Panc1 (cell line): ENCODE data around the gene SMIM24. TPM values are rescaled to one million over a fixed set of nuclear protein-coding genes. Genes with fewer than 3 reads are reported as not detected.
A peak's percentile ranks its signal among the peaks of the same experiment; 100 is the strongest.

Experiments
- ATAC-seq: fragments of 200-7000 bp; cut with Tn5 transposase; 2 replicates; pipeline ENCODE4 v1.9.1; 2020; ENCODE audit warnings: mild to moderate bottlenecking, moderate library complexity
- BruUV-seq: library from RNA; stranded (reverse); fragments of 400-500 nt; replicated peaks from 2 replicates; lab custom pipeline; 2021; lab: Mats Ljungman, UMichigan
- CTCF ChIA-PET: fragments of 300-600 bp; sonication (Branson Sonifier 250); formaldehyde crosslinking; loops from one replicate; lab custom pipeline; 2022; ENCODE audit warnings: antibody characterized with exemption; lab: Charles Lee
- POLR2A ChIA-PET: fragments of 300-600 bp; sonication (Branson Sonifier 250); formaldehyde crosslinking; loops from one replicate; lab custom pipeline; 2022; ENCODE audit warnings: antibody characterized with exemption; lab: Charles Lee
- DNase-seq: peaks from one replicate; pipeline ENCODE4 v3.0.0-alpha.2; 2010; ENCODE audit warnings: low read depth, low spot score
- H3K27ac ChIP-seq: 2 replicates; pipeline ENCODE4 v1.5.1; 2011; ENCODE audit warnings: mild to moderate bottlenecking, low read length, inconsistent platforms
- H3K27me3 ChIP-seq: fragments of 200-500 bp; sonication (Bioruptor generic); 2 replicates; pipeline ENCODE4 v1.6.0; 2014; ENCODE audit warnings: low read length, inconsistent platforms; ENCODE audit not compliant: control insufficient read depth, insufficient read depth
- H3K36me3 ChIP-seq: fragments of 200-500 bp; sonication (Bioruptor generic); 2 replicates; pipeline ENCODE4 v1.5.1; 2014; ENCODE audit warnings: inconsistent platforms, mild to moderate bottlenecking, low read length, moderate library complexity; ENCODE audit not compliant: control insufficient read depth, insufficient read depth
- H3K4me1 ChIP-seq: 2 replicates; pipeline ENCODE4 v1.5.1; 2011; ENCODE audit warnings: inconsistent platforms, mild to moderate bottlenecking, low read length, moderate library complexity; ENCODE audit not compliant: control insufficient read depth, insufficient read depth
- H3K4me3 ChIP-seq, 2 experiments: 2 replicates each; pipeline ENCODE4 v1.5.1; 2011 to 2012; ENCODE audit warnings: low read depth in 2 of 2, low read length in 2 of 2, mild to moderate bottlenecking in 2 of 2, inconsistent platforms in 1 of 2, moderate library complexity in 1 of 2
- H3K9me3 ChIP-seq: fragments of 200-500 bp; sonication (Bioruptor generic); 2 replicates; pipeline ENCODE4 v1.5.1; 2014; ENCODE audit warnings: low read depth, mild to moderate bottlenecking, inconsistent platforms, low read length, moderate library complexity; ENCODE audit not compliant: control insufficient read depth, insufficient read depth
- CTCF ChIP-seq: fragments of 450-650 bp; IDR thresholded peaks from 2 replicates; pipeline ENCODE4 v1.5.1; 2017; ENCODE audit warnings: mild to moderate bottlenecking
- POLR2AphosphoS5 ChIP-seq: IDR thresholded peaks from 2 replicates; pipeline ENCODE4 v1.6.1; 2012; ENCODE audit warnings: mild to moderate bottlenecking, low read depth, low read length, moderate library complexity
- REST ChIP-seq, 2 experiments: IDR thresholded peaks; 2 replicates each; pipeline ENCODE4 v1.6.1; 2011 to 2012; ENCODE audit warnings: low read depth in 2 of 2, control low read depth in 1 of 2, low read length in 1 of 2, mild to moderate bottlenecking in 1 of 2, moderate library complexity in 1 of 2; ENCODE audit not compliant: insufficient read depth in 1 of 2
- SIN3A ChIP-seq: IDR thresholded peaks from 2 replicates; pipeline ENCODE4 v1.6.1; 2012; ENCODE audit warnings: low read depth, mild to moderate bottlenecking, low read length, moderate library complexity, borderline replicate concordance; ENCODE audit not compliant: insufficient read depth
- TCF7L2 ChIP-seq: IDR thresholded peaks from 2 replicates; pipeline ENCODE4 v1.6.1; 2011; ENCODE audit warnings: mild to moderate bottlenecking, low read depth, low read length, inconsistent platforms
- in situ Hi-C: cut with HindIII; loops from 2 replicates; pipeline ENCODE4 v1.10.0; 2016; ENCODE audit warnings: low sequenced_read_pairs, low pct_unique_long_range_greater_than_20kb
- intact Hi-C: fragments of 100-400 bp; cut with micrococcal nuclease; formaldehyde crosslinking; loops from one replicate; pipeline ENCODE4 v1.10.0; 2022; ENCODE audit not compliant: unreplicated experiment
- total RNA-seq: library from RNA; stranded (reverse); gene quantifications from one replicate; pipeline ENCODE4 v1.2.1, GENCODE V29; 2021; ENCODE audit not compliant: unreplicated experiment

Gene SMIM24
- total RNA-seq, 1 experiment from 2014 or later: 0.28 TPM

- ChIA-PET CTCF (no interaction called here), POLR2A (no interaction called here)
- ATAC-seq: no peak
- Histone ChIP-seq H3K4me1 (no peaks in the 10 kb centered on the region), H3K27ac (no peak overlapping the region), H3K9me3 (no peaks in the 10 kb centered on the region), H3K4me3 (no peak overlapping the region), H3K36me3 (no peaks in the 10 kb centered on the region), H3K27me3 (no peaks in the 10 kb centered on the region)
- no TSS peak for BruUV-seq
- in situ Hi-C loops (no loop called here), intact Hi-C loops (no loop called here)
- TF ChIP-seq SIN3A (no peak), TCF7L2 (no peak), POLR2AphosphoS5 (no peak), CTCF (no peak), REST (IDR thresholded peaks at IDR 0.05; ENCODE audit: insufficient read depth in 1 of 2, low read depth in 2 of 2, low read length in 1 of 2) (no peak)
- no peak for DNase-seq
These were observed 6.3 kb downstream of the SMIM24 start for GRCh38 chr19:3474010-3474409.

- peak; percentile 40; the same call in 1 of the 2 replicates for ATAC-seq
- TF ChIP-seq REST (IDR thresholded peaks at IDR 0.05; ENCODE audit: insufficient read depth in 1 of 2, low read depth in 2 of 2, low read length in 1 of 2) (no peak), SIN3A (no peak), POLR2AphosphoS5 (no peak), CTCF (peak; percentile 90)
- H3K27me3 ChIP-seq: no peaks in the 10 kb centered on the region
- no TSS peak for BruUV-seq
- H3K9me3 ChIP-seq: no peaks in the 10 kb centered on the region
- no peak overlapping the region for H3K27ac ChIP-seq
- no peak overlapping the region for H3K4me3 ChIP-seq
- CTCF ChIA-PET: interaction anchor here (0.7 kb wide), 1 partner anchor 32 kb away, joined by 6 read pairs; no protein-coding TSS in a partner anchor
- DNase-seq: no peak
- no peaks in the 10 kb centered on the region for H3K4me1 ChIP-seq
- in situ Hi-C loops (no loop called here), intact Hi-C loops (loop anchor here (2.0 kb wide), 1 partner anchor 145 kb away; no protein-coding TSS in a partner anchor)
- POLR2A ChIA-PET: no interaction called here
- H3K36me3 ChIP-seq: no peaks in the 10 kb centered on the region
These were observed 8.2 kb downstream of the SMIM24 start for GRCh38 chr19:3471954-3472655.
